ENCODE measurements around the gene CHI3L1.
"Not testable (repeated sequence)": the region's sequence is repeated elsewhere in the genome, so short reads cannot be mapped to it uniquely, and the experiment has no call there.

CHI3L1 gene

DNA sequence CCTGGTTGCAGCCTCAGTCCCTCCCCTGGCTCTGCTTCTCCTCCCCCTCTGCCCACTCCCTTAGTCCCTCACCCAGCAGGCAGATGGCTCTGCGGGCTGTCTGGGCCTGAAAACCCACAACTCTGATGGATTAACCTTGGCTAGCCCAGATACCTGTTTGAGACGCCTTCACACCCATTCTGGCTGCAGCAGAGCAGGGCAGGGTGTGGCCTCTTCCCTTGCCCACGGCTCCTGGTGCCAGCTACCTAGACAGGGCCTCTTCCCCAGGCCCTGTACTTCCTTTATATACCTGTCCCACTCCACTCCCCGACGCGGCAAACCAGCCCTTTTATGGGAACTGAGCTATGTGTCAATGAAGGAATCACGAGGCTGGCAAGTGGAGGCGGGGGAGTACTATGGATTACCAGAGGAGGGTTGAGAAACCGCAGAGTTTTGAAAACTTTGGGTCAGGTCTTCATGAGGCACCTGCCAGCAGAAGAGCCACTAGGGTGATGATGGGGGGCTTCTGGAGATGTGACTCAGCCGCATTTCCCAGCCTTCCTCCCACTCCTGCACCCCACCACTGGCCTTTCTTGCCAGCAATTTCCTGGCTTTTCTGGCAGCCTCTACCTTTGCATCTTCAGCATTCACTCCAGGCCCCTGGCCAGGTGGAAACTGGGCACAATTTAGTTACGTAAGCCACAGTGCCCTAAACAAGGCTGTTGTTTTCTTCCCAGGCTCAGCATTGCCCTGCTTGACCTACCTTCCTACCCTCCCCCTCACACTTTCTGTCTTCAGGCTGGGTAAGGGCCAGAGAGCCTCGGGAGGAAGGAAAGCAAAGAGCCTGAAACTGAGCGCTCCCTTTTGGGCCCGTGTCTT, at the start of gene CHI3L1:
TSS of gene CHI3L1 (minus strand) at position 259 of the 858 bp plus-strand sequence. CDS start at position 178, 81 bp downstream.
- Histone ChIP-seq H3K4me3 (ENCODE audit: low read length) (no peak within 1 kb of the TSS), H3K4me1 (ENCODE audit: control insufficient read depth, insufficient read depth, low read length) (no peaks in the 10 kb centered on the region), H3K27me3 (ENCODE audit: control insufficient read depth, insufficient read depth, low read length) (no peaks in the 10 kb centered on the region), H3K36me3 (ENCODE audit: control insufficient read depth, insufficient read depth, low read length) (no peaks in the 10 kb centered on the region), H3K9me3 (ENCODE audit: control insufficient read depth, low read length) (no peaks in the 10 kb centered on the region), H3K9ac (ENCODE audit: low read length) (no peak within 1 kb of the TSS)

DNA sequence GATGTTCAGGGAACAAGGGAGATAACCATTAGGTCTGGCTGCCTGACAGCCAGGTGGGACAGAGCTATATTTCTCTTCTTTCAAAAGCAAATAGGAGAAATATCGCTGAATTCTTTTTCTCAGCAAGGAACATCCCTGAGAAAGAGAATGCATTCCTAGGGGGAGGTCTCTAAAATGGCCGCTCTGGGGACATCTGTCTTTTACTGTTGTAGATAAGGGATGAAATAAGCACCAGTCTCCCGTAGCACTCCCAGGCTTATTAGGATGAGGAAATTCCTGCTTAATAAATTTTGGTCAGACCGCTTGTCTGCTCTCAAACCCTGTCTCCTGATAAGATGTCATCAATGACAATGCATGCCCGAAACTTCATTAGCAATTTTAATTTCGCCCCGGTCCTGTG, 48.4 kb upstream of the CHI3L1 start:
- not testable (repeated sequence) for H3K4me3 ChIP-seq (ENCODE audit: low read length); H3K27me3 ChIP-seq (ENCODE audit: control insufficient read depth, insufficient read depth, low read length); H3K9me3 ChIP-seq (ENCODE audit: control insufficient read depth, low read length); H3K4me1 ChIP-seq (ENCODE audit: control insufficient read depth, insufficient read depth, low read length); H3K9ac ChIP-seq (ENCODE audit: low read length); H3K36me3 ChIP-seq (ENCODE audit: control insufficient read depth, insufficient read depth, low read length)

DNA sequence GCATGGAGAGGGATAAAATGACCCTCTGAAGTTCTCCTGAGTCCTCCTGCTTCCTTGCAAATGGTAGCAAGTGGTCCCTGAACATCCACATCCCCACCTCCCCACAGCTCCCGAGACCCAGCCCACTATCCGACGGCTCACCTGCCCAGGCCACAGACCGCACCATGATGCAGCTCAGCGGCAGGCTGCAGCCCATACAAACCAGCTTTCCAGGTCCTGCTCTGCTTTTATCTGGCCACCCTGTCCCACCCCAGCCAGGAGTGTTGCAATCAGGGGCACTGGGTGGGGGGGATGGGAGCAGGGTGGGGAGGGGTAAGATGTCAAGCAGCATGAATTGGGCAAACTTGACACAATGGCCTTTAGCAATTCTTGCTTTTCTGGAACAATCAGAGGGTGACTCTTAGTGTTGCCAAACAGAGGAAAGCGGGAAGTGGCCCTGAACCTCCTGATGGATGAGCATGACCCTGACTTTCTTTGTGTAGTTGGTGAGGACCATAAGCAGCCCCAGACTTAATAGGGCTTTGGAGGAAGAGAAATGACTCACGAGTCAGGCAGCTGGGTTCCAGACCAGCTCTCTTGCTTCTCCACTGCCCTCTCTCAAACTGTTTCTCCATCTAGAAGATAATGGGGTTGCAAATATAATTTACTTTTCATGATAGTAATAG, 43.1 kb upstream of the CHI3L1 start, which contains the start of gene CHIT1:
TSS of gene CHIT1 (minus strand) at position 203 of the 665 bp plus-strand sequence. CDS start at position 166, 37 bp downstream.
- Histone ChIP-seq H3K4me1 (ENCODE audit: control insufficient read depth, insufficient read depth, low read length) (no peaks in the 10 kb centered on the region), H3K4me3 (ENCODE audit: low read length) (no peak within 1 kb of the TSS), H3K9ac (ENCODE audit: low read length) (no peak within 1 kb of the TSS), H3K9me3 (ENCODE audit: control insufficient read depth, low read length) (no peaks in the 10 kb centered on the region), H3K36me3 (ENCODE audit: control insufficient read depth, insufficient read depth, low read length) (no peaks in the 10 kb centered on the region), H3K27me3 (ENCODE audit: control insufficient read depth, insufficient read depth, low read length) (peaks cover 7% of the 10 kb centered on the region)

DNA sequence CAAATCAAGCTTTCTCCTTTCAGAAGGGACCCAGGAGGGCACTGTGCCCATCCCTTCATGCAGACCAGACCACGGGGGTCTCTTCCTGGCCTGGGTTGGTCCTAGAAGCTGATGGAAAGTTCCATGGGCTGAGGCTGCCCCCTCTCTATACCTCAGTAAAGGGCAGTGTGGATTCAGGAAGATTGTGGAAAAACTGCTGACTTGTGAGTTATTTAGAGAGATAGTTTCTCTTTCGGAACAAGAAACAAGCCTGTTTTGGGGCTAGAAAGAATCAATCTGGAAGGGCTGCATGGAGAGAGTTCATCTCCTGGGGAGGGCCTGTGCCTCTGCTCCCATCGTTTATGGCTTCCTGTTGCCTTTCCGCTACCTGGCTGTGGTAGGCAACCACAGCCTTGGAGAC, 42.2 kb upstream of the CHI3L1 start:
- Histone ChIP-seq H3K36me3 (ENCODE audit: control insufficient read depth, insufficient read depth, low read length) (no peaks in the 10 kb centered on the region), H3K4me3 (ENCODE audit: low read length) (no peak overlapping the region), H3K27me3 (ENCODE audit: control insufficient read depth, insufficient read depth, low read length) (peaks cover 8% of the 10 kb centered on the region), H3K9ac (ENCODE audit: low read length) (no peak overlapping the region), H3K4me1 (ENCODE audit: control insufficient read depth, insufficient read depth, low read length) (no peaks in the 10 kb centered on the region), H3K9me3 (ENCODE audit: control insufficient read depth, low read length) (no peaks in the 10 kb centered on the region)

DNA sequence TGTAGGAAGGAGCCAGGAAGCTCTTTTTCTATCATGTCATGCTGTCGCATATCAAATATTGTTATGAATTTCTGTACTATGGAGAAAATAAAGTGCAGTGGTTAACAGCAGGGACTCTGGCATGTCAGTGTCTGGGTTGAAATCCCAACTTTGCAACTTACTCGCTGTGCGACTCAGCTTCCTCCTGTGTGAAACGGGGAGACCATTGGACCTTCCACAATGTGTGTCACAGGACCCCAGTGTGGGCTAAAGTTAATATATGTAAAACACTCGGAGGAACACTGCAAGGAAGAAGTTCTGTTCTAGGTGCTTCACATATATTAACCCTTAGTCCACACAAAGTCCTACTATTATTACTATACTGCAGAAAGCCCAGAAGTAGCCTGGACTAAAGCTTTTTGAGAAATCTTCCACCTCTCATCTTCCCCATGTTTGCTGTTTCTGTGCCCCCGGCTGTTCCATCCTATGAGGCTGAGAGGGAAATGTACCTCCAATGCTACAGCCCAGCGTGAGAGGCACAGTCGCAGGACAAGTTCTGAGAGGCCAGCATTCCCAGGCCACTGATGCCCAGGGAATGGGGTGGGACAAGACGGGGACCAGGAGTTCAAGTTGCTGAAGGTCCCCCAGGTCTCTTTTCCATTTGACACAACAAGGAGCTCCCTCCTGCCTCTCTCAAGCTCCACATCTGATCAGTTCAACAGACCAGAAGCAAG, 41.0 kb upstream of the CHI3L1 start:
- no peak overlapping the region for H3K4me3 ChIP-seq (ENCODE audit: low read length)
- H3K9me3 ChIP-seq (ENCODE audit: control insufficient read depth, low read length): no peaks in the 10 kb centered on the region
- H3K27me3 ChIP-seq (ENCODE audit: control insufficient read depth, insufficient read depth, low read length): peaks cover 14% of the 10 kb centered on the region
- no peaks in the 10 kb centered on the region for H3K4me1 ChIP-seq (ENCODE audit: control insufficient read depth, insufficient read depth, low read length)
- no peak overlapping the region for H3K9ac ChIP-seq (ENCODE audit: low read length)
- H3K36me3 ChIP-seq (ENCODE audit: control insufficient read depth, insufficient read depth, low read length): no peaks in the 10 kb centered on the region

DNA sequence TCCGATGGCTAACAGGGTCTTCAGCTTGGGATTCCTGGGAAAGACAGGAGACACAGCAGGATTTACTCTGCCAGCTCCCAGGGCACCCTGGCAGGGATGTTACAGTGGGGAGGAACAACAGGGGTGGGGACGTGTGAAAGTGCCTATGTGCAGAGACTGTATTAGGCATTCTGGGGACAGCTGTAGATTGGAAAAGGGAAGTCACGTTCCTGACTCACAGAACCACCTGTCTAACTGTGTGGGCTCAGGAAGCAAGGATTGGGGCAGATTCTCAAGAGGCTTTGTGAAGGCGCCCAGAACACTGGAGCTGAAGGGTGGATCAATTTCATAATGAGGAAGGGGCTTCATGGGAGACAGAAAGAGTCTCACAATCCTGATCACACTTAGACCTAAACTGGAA, 38.6 kb upstream of the CHI3L1 start:
- no peaks in the 10 kb centered on the region for H3K4me1 ChIP-seq (ENCODE audit: control insufficient read depth, insufficient read depth, low read length)
- H3K9me3 ChIP-seq (ENCODE audit: control insufficient read depth, low read length): no peaks in the 10 kb centered on the region
- no peak overlapping the region for H3K4me3 ChIP-seq (ENCODE audit: low read length)
- H3K27me3 ChIP-seq (ENCODE audit: control insufficient read depth, insufficient read depth, low read length): peaks cover 14% of the 10 kb centered on the region
- no peaks in the 10 kb centered on the region for H3K36me3 ChIP-seq (ENCODE audit: control insufficient read depth, insufficient read depth, low read length)
- H3K9ac ChIP-seq (ENCODE audit: low read length): no peak overlapping the region

DNA sequence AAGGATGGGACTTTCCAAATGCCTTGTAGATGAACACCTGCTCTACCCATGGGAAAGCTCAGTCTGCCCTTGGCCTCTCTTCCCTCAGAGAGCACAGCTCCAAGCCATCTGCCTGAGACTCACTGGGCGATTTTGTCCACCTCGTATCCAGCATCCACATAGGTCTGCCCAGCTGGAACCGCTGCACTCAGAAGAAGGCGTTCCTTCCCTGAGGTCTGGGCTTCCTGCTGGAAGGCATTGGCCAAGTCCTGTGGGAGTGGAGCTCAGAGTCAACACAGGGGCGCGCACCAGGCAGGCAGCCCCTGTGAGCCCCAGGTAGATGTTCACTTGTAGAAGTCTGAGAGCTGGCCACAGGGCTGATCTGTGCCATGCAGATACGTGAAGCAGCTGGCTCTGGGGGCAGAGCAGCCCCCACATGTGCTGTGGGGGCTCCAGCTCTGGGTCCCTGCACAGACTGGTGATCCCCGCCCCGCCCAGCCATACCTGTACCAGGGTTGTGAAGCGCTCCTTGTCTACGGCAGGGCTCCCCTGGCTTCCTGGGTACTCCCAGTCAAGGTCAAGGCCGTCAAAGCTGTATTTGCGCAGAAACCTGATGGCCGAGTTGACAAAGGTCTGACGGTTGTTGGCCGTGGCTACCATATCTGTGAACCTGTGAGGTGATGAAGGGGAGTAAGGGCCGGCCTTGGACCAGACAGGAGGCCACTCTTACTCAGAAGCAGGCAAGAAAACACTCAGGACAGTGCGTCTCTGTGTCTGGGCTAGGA, 36.7 kb upstream of the CHI3L1 start:
- Histone ChIP-seq H3K9me3 (ENCODE audit: control insufficient read depth, low read length) (no peaks in the 10 kb centered on the region), H3K27me3 (ENCODE audit: control insufficient read depth, insufficient read depth, low read length) (peaks cover 12% of the 10 kb centered on the region), H3K36me3 (ENCODE audit: control insufficient read depth, insufficient read depth, low read length) (no peaks in the 10 kb centered on the region), H3K4me3 (ENCODE audit: low read length) (no peak overlapping the region), H3K9ac (ENCODE audit: low read length) (no peak overlapping the region), H3K4me1 (ENCODE audit: control insufficient read depth, insufficient read depth, low read length) (no peaks in the 10 kb centered on the region)

DNA sequence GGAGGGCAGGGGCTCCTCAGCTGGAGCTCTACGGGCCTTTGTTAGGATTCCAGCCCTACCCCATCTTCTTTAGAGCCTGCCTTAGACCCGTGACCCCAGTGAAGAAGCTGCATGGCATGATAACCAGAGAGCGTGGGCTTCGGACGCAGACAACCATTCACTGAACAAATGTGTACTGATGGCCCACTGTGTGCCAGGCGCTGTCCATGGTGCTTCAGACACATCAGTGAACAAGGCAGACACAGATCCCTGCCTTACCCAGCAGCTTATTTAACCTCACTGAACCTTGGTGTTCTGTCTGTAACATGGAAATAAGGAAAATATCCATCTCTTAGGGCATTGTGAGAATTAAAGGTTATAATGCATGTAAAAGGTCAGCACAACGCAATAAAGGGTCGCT, 33.4 kb upstream of the CHI3L1 start:
- Histone ChIP-seq H3K4me3 (ENCODE audit: low read length) (no peak overlapping the region), H3K9me3 (ENCODE audit: control insufficient read depth, low read length) (no peaks in the 10 kb centered on the region), H3K4me1 (ENCODE audit: control insufficient read depth, insufficient read depth, low read length) (no peaks in the 10 kb centered on the region), H3K36me3 (ENCODE audit: control insufficient read depth, insufficient read depth, low read length) (no peaks in the 10 kb centered on the region), H3K9ac (ENCODE audit: low read length) (no peak overlapping the region), H3K27me3 (ENCODE audit: control insufficient read depth, insufficient read depth, low read length) (peaks cover 20% of the 10 kb centered on the region)

DNA sequence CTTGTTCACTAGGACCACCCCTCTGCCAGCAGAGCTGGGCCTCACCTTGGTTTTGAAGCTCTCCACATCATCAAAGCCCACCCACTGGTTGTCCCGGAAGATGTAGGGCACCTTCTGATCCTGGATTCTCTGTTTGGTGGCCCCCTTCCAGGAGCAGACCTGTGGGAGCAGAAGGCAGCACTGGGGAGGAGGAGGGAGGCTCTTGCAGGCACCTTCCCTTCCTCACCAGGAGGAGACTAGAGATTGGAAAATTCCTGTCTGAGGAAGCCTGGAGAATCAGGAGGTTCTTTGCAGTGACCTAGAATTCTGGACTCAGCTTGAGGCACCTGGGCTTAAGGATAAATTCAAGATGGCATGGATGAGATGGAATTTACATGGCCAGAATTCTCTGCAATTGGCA, 32.7 kb upstream of the CHI3L1 start:
- H3K4me1 ChIP-seq (ENCODE audit: control insufficient read depth, insufficient read depth, low read length): no peaks in the 10 kb centered on the region
- no peaks in the 10 kb centered on the region for H3K9me3 ChIP-seq (ENCODE audit: control insufficient read depth, low read length)
- H3K36me3 ChIP-seq (ENCODE audit: control insufficient read depth, insufficient read depth, low read length): no peaks in the 10 kb centered on the region
- H3K9ac ChIP-seq (ENCODE audit: low read length): no peak overlapping the region
- H3K27me3 ChIP-seq (ENCODE audit: control insufficient read depth, insufficient read depth, low read length): peaks cover 20% of the 10 kb centered on the region
- H3K4me3 ChIP-seq (ENCODE audit: low read length): no peak overlapping the region

DNA sequence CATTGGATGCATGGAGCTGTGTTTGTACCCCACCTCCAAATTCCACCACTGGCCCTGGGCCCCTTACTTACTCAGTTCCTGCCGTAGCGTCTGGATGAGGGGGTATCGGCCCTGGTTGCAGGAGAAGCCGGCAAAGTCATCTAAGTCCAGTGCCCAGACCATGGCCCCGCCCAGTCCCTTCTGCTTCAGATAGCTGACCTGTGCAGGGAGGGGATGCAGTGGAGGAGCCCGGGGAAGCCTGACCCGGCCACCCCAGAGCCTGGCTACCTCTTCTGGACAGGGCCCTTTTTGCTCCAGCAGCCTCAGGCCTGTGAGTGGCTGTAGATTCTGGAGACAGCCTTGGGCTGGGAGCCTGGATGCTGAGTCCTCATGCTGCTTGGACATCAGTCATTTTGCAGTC, 31.2 kb upstream of the CHI3L1 start:
- Histone ChIP-seq H3K4me1 (ENCODE audit: control insufficient read depth, insufficient read depth, low read length) (no peaks in the 10 kb centered on the region), H3K9ac (ENCODE audit: low read length) (no peak overlapping the region), H3K27me3 (ENCODE audit: control insufficient read depth, insufficient read depth, low read length) (peaks cover 13% of the 10 kb centered on the region), H3K36me3 (ENCODE audit: control insufficient read depth, insufficient read depth, low read length) (no peaks in the 10 kb centered on the region), H3K4me3 (ENCODE audit: low read length) (no peak overlapping the region), H3K9me3 (ENCODE audit: control insufficient read depth, low read length) (no peaks in the 10 kb centered on the region)

DNA sequence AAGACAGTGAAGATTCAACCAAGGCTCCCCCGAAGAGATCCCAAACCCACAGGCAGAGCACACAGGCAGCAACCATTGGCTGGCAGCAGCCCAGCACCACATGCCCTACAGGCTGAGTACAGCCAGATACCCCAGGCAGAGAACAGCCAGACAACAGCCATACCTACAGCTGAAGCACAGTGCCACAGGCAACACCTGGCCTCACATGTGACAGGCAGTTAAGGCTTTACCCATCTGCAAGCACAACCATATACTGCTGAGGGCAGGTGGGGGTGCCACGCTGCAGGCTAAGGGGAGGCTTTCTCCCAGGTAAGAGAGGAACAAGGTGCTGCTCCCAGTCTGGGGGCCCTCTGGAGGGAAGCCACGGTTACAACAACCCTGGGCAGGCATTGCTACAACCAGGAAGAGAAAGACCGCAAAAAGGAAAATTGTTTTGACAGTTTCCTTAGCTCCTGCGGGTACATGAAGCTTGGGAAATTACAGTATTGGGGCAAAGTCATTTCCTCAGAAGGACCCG, 30.7 kb upstream of the CHI3L1 start:
- no peak overlapping the region for H3K4me3 ChIP-seq (ENCODE audit: low read length)
- no peaks in the 10 kb centered on the region for H3K36me3 ChIP-seq (ENCODE audit: control insufficient read depth, insufficient read depth, low read length)
- H3K4me1 ChIP-seq (ENCODE audit: control insufficient read depth, insufficient read depth, low read length): no peaks in the 10 kb centered on the region

More for the DNA sequence above, 30.7 kb upstream of the CHI3L1 start:
- Histone ChIP-seq H3K9me3 (ENCODE audit: control insufficient read depth, low read length) (no peaks in the 10 kb centered on the region), H3K9ac (ENCODE audit: low read length) (no peak overlapping the region), H3K27me3 (ENCODE audit: control insufficient read depth, insufficient read depth, low read length) (peaks cover 13% of the 10 kb centered on the region)

Data from mucosa of stomach (tissue), 1 donor.